ENCODE measurements around the gene PIK3R1.
A peak's percentile ranks its signal among the peaks of the same experiment; 100 is the strongest.

PIK3R1 gene

DNA sequence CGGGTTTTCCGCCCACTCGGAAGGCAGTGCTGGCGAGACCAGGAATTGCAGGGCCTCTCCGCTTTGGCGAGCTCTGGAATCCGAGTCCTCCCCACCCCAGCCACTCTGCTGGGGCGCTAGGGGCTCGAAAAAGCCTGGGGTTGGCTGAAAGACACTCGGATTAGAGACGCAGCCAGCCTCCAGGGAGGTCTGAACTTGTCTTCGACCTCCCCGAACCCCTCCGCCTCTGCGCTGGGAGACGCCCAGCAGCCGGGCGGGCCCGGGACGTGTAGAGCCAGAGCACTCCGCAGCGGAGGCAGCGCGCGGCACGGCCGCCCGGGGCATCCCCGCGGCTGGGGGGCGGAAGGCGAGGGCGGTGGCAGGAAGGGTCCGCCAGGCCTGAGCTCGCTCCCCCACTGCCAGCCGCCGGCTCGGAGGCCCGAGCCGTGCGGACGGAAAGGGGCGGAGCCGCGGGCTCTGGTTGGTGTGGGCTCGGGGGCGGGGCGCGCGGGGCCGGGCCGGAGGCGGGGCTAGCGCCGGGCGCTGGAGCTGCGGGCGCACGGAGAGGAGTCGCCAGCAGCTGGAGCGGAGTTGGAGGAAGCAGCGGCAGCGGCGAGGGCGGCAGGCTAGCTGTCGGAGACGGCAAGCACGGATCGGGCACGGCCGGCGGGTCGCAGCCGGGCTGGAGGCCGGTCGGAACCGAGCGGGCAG, at the start of gene PIK3R1:
PIK3R1 (plus strand) TSS at position 549 of the 690 bp plus-strand sequence. CDS start 10,920 bp downstream, outside the sequence.
- peak; percentile 89 for DNase-seq

DNA sequence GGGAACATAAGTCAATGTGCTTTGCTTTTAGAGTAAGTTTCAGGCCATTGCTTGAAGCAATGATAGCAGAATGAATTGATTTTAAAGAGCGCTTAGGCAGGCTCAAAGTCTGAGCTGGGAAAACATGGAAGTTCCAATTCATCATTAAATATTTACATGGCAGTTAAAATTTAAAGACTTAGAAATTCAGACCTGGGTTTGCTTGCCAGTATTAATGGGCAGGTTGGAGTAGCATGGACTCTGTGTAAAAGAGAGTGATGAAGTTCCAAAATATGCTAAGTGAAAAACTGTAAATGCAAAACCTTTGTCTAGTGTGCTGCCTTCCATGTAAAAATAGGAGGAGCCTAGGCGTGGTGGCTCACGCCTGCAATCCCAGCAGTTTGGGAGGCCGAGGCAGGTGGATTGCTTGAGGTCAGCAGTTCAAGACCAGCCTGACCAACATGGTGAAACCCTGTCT, 48.3 kb upstream of the PIK3R1 start:
- no peak for DNase-seq

DNA sequence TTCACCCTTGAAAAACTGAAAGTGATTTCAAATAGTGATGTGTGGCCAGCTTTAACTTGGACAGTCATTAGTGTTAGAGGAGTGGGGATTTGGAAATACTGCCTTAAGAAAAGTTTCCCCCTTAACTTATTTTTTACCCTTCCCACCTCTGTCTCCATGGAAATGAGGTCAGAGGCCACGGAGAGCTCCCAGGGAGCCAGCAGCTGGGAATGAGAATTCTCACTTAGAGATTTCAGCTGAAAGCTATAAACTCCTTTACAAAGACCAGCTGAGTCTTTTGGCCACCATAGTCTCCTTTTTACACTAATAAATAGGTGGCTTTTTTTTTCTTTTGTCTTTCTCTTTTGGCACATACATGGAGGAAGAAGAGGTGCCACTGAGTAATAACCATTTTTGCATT, 45.7 kb upstream of the PIK3R1 start:
- no peak for DNase-seq

DNA sequence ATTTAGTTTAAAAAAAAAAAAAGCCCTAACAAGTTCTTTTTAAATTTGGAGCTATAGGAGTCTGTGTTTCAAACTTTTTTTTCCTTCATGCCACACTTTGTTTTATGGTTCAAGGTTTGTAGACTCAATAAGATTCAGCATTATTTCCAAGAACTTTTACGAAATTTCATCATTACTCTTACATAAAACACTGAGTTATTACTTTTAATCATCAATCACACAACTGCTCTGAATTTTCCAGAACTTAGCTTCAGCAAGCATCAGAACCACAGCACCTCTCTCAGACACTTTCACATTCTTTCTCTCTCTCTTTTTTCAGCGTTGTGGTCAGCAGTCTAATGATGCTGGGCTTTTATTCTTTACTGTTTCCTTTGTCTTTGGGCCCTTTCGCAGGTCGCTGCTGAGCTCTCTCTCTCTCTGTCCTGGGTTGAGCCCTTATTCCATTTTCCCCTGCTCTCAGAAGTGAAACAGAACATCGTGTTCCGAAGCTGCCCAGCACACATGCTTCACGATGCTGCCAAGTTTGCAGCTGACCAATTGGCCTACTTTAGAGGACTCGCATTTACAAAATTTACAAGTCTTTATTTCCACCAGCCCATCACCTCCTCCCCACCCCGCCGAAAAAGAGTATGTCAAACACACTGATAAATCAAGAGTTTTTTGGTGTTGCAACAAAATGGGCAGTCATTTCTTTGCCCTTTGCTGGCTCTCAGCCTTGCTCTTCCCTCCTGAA, 44.6 kb upstream of the PIK3R1 start:
- no peak for DNase-seq

DNA sequence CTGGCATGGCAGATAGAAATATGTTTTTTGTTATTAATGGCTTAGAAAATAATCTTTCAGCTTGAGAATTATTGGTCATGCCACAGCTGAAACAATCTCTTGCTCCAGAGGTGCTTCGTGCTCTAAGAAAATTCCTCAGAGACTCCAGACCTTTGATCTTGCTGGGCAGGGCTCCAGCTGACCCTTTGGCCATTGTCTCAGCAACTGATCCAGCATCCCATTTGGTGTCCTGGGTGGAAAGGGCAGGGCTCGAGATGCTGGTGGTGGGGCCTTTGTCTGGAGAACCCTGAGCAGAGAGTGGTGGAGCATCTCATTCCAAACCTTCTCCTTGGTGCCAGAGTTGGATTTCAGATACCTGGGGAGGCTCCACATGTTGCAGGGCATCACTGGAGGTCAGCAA, 43.2 kb upstream of the PIK3R1 start:
- DNase-seq, result no peak

DNA sequence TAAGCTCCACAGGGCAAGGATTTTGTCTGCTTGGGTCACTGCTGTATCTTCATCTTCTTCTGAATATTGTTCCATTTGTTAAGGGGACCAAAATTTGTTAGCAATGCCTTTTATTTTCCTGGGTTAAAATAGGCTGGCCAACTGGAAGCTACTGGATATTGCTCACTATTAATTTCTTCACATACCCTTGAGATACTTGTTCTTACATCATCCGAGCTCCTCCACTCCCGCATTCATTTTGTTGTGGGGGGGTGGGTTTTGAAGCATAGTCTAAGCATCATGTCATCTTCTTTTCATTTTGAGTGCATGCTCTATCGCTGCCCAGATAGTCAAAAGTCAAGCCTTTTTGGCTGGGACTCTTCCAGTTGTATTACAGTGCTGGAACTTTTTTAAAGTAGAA, 42.5 kb upstream of the PIK3R1 start:
- DNase-seq, result no peak

DNA sequence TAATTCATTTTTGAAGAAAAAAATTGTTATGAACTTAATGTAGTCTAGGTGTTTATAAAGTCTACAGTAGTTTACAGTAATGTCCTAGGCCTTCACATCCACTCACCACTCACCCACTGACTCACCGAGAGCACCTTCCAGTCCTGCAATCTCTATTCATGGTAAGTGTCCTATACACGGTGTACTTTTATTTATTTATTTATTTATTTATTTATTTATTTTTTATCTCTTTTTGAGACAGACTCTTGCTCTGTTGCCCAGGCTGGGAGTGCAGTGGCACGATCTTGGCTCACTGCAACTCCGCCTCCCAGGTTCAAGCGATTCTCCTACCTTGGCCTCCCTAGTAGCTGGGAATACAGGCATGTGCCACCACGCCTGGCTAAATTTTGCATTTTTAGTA, 39.3 kb upstream of the PIK3R1 start:
- no peak for DNase-seq

DNA sequence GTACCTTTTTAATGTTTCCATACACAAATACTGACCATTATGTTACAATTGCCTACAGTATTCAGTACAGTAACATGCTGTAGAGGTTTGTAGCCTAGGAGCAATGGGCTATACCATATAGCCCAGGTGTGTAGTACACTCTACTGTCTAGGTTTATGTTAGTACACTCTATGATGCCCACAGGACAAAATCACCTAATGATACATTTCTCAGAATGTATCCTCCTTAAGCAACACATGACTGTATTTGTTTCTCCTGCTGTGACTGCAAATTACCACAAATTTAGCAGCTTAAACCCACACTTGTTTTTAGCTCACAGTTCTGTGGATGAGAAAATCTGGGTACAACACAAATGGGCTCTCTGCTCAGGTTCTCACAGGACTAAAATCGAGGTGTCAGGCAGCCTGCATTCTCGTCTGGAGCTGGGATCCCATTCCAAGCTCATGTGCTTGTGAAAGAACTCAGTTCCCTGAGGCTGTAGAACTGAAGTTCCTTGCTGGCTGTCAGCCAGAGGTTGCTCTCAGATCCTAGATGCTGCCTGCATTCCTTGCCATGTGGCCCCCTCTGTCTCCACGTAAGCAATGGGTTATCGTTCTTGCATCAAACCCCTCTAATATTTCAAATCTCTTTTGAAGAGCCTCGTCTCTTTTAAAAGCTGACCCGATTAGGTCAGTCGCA, 38.6 kb upstream of the PIK3R1 start:
- no peak for DNase-seq

DNA sequence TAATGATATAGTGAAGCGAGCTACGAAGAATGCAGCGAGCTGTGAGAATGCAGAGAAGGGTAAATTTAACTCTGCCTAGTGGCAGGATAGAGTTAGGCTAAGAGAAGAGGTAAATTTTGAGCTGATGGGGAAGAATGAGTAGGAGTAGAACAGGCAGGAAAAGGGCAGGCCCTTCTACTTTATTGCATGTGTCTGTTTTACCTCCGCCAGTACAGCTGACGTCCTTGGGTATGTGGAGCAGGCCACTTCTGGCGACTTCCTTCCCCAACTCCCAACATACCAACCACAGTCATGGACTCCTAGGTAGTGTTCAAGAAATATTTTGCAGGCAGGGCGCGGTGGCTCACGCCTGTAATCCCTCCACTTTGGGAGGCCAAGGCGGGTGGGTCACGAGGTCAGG, 37.9 kb upstream of the PIK3R1 start:
- DNase-seq, result no peak

DNA sequence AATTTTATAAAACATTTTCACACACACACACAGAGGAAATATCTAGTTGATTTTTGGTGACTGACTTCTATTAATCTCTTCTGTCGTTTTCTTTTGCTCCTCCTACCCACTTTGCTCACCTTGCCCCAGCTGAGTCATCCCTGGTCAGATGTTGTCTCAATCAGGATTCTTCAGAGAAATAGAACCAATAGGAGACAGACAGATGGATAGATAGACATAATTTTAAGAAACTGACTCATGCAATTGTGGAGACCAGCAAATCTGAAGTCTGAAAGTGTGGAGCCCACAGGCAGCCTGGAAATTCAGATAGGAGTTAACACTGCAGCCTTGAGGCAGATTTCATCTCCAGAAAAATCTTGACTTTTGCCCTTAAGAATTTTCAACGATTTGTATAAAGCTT, 37.0 kb upstream of the PIK3R1 start:
- DNase-seq, result no peak

DNA sequence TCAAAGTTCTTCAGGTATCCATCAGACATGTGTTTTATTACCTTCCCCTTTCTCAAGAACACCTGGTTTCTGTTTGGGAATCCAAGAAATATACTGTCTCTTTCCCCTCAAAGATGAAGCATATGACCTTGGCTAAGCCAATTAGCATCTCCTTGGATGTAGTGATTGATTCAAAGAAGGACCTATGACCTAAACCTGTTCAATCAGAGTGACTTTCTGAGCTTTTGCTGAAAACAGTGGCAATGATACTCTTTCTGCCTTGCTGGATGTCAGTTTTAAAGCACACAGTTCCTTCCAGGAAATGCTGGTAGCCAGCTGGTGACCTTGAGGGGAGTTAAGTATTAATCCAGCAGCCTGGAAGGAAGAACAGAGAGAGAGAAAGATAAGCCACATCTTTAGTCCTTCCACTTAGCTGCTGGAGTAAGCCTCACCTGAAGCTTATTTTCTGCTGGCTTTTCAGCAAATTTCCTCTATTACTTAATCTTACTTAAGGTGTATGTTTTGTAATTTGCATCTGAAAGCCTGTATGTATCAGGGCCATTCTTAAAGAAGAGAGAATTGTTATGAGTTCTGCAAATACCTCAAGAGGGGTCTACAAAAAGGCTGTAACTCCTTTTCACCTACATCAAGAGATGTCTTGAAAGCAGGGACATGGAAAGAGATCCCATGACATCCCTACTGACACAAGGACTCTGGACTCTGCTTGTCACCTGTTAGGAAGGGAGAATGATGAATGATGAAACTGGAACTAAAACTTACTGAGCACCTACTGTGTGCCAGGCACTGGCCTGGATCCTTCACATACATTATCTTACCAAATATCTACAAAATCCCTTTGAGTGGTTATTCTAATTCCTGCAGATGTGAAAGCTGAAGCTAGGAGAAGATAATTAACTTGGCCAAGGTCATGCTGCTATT, 35.2 kb upstream of the PIK3R1 start:
- no peak for DNase-seq

DNA sequence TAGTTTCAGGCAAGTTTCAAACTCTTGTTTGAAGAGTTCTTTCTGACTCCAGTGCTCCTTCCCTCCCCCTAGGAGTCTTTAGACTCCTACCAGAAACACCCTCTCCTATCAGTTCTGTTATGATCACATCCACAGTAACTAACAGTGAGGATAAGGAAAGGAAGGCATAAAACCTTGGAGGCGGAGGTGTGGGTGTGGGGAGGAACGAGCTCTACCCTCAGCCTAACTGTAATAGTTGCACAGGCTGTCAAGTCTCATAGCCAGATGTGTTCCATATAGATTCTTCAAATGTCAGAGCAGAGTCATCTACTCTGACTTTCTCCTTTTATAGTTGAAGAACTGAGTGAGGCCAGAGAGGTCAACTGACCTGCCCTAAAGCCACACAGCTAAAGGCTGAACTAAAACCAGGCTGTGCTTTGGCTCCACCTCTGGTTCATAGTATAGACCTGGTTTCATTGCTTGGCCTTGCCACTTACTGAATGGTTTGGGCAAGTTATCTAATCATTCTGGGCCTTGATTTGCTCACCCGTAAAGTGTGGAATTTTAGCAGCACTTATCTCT, 34.4 kb upstream of the PIK3R1 start:
- DNase-seq, result no peak

DNA sequence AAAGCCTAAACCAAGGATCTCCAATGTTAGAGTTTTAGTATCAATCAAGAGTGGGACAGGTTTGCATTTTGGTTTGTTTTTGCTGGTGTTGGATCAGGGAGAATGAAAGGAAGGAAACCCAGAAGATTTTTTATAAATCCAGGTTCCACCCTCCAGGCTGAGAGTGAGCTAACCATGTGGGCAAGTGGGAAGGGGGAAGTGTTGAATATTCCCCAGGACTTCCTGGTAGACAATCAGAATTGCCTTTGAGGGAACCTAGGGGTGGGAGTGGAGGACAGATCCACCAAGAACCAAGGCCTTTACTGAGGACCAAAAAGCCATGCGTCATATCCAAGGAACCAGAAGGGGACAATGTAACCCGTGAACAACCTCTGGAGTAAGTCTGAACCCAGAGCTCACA, 33.5 kb upstream of the PIK3R1 start:
- no peak for DNase-seq

DNA sequence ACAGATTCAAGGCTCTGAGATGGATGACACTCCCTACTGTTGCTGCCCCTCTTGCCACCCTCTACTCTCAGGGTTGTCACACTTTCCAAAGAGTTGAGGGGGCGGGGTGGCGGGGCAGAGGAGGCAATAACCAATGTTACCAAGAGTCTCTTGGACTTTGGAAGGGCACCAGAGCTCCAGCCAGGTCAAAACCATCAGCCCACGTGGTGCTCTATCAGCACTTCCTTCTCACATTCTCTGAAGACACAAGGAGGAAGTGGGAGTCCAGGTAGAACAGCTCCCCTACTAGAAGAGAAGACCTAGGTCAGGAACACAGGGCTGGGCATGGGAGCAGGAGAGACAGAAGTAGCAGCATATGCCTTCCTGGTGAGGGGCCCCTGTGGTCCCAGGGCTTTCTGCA, 33.0 kb upstream of the PIK3R1 start:
- DNase-seq, result no peak

DNA sequence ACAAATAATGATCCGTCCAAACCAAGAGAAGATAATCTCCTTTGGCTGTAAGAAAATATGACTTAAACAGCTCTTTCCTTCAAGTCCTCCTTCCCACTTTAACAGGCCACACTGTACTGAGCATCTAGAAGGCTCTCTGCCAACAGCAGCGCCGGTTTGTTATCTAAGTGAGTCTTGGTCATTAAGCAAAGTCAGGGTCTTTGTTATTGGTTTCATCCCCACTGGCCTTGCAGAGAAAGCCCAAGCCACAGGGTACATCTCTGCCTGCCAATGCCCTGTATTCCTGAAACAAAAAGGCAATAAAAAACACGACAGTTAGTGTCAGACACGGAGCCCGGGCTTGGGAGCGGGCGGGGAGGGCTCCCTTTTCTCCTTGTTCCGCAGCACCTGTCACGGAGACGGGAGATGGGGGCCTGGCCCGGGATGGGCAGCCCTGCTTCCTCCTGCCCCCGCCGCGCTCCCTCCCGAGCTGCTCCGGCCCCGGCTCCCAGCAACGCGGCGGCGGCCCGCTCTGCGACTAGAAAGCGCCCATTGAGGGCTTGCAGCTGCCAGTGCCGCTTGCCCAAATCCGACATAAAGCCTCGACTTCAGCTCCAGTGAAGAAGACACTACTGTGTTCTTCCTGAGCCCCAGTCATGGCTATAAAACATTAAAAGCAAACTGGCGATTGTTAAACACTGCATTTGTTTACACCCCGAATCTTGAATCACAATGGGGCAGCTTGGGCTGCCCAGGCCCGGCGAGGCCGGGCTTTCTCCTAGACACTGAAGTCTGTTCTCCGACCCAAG, 28.1 kb upstream of the PIK3R1 start:
- DNase-seq, result no peak

DNA sequence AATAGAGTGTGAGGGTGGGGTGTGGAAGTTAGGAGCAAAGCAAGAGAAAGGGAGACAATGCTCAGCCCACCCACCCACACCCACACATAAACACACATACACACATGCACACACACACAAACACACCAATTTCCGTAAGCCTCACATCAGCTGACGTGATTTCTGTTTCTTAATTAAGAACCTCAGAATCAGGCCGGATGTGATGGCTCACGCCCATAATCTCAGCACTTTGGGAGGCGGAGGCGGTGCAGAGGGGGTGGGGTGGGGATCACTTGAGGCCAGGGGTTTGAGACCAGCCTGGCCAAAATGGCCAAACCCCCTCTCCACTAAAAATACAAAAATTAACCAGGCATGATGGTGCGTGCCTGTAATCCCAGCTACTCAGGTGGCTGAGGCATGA, 26.4 kb upstream of the PIK3R1 start:
- no peak for DNase-seq

DNA sequence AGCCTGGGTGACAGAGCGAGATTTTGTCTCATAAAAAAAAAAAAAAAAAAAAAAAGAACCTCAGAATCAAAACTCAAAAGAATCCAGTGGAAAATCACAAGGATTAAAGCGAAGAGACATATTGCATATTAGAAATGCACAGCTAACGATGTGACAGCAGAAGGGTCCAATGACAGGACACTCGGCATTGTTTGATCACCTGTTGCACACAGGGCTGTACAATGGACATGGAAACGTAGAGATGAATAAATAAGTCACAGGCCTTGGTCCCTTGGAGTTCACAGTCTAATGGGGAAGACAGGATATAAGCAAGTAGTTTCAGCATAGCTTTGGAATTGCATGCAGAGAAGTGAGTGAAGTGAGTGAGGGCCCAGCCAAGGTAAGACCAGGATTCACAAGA, 25.9 kb upstream of the PIK3R1 start:
- no peak for DNase-seq

DNA sequence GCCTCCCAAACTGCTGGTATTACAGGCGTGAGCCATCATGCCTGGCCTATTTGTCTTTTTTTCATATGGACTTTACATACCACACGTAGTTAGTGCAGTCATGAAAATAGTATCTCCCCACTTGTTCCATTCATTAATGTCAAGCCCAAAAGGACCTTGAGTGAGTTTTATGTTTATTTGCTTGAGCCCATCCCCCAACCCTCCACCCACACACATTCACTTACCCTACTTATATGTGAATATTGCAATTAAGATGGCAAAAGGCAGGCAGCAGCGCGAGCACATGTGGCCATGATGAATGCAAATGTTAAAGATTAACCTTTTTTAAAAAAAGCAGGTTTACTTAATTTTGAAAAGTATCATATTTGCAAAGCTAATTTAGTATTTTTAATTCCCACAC, 24.9 kb upstream of the PIK3R1 start:
- no peak for DNase-seq

DNA sequence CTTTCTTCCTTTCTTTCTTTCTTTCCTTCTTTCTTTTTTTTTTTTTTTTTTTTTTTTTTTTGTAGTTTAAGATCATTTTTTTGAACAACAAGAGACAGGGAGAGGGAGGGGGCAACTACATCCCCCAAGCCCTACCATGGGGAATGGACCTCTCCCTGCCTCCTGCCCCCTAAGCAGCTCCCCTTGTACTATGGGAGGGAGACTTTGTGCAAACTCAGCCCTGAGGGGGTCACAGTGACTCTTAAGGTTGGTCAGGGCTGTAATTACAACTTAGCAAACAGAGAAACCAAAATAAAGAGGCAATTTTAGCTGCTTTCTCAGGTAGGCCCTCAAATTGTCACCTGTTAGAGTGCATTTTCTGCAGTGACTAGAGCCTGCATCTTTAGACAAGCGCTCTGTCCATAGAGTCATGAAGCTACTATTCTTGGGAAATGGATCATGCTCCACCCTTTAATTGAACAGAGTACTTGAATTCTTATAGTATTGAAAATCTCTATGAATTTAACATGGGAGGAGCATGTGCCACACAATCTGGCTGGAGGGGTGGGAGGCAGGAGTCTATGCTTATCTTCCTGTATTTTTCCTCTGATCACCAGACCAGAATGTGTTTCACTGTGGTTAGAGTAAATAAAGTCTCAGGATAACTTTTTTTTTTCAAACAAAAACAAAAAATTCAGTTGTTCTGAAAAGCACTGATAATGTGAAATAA, 24.3 kb upstream of the PIK3R1 start:
- DNase-seq, result no peak

DNA sequence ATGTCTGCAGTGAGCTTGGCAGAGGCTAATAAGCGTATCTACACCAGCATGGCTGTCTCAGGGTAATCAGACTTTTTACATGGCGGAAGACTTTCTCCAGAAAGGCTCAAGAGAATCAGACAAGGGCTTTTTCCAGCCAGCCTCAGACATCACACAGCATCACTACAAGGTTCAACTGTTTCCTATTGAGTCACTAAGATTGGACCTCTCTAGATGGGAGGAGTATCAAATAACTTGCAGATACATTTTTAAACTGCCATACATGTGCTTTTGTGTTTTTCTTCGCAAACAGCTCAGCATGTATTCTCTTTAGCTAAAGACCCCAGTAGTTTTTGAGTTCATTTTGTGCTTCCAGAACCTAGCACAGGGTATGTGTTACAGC, 22.9 kb upstream of the PIK3R1 start:
- DNase-seq, result no peak

DNA sequence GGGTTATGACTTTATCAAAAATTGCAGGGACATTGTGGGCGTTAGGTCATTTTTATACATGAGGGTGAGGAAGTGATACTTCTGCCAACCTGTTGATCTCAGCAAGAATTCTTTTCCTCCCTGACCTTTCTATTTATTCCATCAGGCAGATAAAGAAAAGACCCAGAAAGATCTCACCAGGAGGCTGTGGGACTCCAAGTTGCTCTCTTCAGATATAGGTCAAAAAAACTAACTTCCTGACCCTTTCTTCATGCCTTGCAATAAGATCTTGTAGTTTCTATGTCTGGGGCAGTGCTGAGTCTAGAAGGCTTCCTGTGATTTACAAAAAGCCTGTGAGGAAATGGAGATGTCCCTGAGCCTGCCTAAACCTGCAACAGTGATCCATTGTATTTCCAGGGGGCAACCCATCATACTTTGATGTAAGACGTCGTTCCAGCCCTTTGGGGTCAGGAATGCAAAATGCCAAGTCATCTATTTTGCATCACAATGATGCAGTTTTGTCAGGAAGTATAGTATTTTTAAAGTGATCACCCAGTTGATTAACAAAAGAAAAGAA, 22.0 kb upstream of the PIK3R1 start:
- DNase-seq, result no peak

All from MV-4-11 (cell line).